Hematopoietic multipotent progenitor cell treated with erythropoietin and hydrocortisone succinate and interleukin-3 and kit ligand, for 15 days (in vitro differentiated cells): ENCODE results near the gene GJD3.

Experiments
- DNase-seq: peaks from one replicate; pipeline ENCODE4 v3.0.0-alpha.2; 2015; ENCODE audit warnings: low spot score

The GJD3 gene

DNA sequence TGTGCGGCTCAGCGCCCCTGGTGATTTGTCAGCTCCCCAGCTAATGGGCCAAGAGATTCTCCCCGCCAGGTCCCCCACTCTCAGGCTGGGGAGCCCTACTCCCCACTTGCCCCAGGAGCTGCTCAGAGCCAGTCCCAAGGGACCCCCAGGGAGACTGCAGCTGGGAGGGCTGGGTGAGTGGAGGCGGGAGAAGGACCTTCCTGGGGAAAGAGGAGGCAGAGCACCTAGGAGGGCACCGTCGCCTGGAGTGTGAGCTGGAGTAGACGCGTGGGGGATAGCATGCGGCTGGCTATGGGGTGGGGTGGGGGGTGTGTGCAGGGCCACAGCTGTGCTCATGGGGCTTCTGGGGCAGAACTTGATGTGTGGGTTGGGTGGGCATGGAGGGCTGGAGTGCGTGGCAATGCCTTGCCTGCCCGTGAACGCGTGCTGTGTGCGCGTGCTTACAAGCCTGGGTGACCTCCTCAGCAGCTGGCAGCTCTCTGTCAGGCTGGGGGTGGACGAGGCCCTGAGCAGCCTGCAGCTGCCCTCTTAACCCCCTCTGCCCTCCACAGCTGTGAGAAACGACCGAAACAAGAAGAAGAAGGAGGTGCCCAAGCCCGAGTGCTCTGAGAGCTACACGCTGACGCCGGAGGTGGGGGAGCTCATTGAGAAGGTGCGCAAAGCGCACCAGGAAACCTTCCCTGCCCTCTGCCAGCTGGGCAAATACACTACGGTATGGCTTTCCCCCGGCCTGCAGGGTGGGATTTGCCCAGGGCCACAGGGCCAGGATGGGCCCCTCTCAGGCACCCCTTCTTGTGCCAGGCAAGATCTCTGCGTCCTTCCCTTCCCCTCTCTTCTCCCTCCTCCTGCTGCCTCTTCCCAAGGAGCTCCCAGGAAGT lies 12.9 kb downstream of the GJD3 start:
- no peak for DNase-seq

DNA sequence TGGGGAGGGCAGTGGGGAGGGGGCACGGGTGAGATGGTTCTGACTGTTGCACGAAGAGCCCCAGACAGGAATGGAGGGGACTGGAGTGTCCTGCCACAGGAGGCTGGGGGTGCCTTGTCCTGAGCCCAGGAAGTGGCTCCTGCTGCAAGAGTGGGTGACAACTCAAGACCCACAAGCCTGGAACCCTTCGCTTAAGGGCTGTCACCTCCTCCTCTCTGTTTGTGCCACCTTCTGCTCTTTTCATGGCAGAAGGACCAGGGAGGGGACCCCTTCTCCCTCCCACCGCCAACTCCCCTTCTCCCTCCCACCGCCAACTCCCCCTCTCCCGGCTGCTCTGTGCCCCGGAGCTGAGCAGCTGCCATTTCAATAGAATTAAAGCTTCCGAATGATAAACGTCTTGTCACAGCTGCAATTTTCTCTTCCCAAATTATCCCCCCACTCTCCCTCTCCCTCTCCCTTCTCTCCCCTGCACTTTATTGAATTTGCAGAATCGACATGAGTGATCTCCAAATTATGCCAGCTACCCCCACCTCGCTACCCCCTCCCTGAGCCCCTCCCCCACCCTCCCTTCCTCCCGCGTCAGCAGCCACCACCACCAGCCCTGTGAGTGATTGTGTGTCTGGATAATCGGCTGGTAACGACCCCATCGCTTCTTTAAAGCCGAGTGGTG lies 13.7 kb downstream of the GJD3 start:
- DNase-seq = no peak

DNA sequence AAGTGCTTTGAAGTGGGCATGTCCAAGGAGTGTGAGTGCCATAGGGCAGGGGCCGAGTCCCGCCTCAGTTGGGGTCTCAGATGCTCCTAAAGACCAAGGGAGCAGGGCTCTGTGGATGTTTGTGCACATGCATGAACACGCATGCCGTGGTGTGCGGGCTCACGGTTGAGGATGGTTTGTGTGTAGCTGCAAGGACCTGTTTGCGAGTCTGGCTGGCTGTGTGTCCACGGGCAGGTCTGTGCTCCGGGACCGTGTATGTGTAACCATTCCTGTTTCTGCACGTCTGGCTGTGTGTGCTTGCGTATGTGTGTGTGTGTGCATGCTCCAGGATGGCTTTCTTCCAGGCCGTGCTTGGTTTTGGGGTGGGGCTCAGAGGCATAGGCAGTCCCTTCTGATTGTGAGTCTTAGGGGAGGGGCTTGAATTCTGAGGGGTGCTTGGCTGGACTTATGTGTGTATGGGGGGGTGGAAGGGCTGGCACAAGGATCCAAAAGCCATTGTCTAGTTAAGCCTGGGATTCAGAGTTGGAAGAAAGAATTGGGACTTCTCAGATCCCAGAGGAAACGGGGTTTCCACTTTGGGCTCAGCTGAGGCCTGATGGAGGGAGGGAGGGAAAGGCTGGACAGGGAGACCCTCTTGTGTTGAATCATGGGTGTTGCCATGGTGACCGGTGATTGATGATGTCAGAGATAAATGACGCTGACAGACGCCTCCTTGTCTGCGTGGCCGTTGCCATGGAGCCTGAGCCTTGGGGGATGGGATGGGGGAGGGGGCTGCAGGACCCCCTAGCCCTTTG lies 14.4 kb downstream of the GJD3 start:
- DNase-seq = no peak

DNA sequence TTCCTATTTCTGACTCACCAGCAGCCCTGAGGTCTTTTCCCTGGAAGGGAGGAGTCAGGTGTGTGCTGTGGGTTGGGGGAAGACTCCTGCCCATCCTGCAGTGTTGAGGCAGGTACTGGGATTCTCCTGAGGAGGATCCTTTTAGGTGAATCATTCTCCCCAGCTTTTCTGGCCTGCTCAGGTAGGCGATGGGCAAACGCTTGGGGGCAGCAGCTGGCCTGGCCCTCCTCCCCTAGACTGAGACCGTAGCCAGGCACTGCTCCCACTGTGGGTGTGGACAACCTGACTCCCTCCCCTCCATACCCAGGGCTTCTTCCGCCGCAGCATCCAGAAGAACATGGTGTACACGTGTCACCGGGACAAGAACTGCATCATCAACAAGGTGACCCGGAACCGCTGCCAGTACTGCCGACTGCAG lies 15.1 kb downstream of the GJD3 start:
- DNase-seq = no peak

DNA sequence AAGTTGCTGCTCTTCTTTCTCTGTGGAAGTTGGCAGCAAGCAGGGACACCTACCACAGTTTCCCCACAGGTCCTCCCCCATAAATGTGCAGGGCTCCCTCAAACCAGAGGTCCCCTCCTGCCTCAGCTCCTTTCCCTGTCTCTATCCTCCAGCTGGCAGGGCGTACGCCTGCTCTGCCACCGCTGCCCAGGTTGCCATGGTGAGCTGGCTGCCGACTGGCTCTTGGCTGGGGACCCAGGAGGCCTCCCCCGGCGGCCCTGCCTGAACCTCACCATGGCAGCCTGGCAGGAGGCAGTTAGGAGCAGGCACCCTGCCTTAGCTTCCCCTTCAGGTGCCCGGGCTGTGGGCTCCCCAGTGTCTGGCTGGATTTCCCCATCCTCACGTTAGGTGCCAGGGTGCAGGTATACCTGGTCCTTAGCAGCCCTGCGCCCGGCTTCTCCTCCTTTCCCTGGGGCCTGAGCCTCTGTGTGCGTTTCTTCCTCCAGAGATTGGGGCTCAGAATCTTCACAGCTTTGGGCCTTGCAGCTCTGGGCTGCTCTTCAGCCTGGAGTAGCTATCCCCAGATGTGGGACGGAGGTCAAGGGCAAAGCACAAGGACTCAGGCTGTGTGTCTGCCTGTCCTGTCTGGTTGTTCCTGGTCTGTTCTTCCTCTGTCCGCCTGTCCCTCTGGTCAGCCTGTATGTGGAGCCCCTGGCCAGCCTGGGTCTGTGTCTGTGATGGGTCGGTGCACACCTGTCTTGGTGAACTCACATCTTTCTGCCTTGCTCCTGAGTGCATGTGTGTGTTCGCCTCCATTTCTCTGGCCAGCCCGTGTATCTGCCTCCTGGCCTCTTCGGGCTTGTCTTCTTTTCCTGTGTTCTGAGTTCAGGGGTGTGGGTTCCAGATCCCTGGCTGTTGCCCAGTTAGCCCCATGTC lies 15.7 kb downstream of the GJD3 start:
- DNase-seq = peak; percentile 72

DNA sequence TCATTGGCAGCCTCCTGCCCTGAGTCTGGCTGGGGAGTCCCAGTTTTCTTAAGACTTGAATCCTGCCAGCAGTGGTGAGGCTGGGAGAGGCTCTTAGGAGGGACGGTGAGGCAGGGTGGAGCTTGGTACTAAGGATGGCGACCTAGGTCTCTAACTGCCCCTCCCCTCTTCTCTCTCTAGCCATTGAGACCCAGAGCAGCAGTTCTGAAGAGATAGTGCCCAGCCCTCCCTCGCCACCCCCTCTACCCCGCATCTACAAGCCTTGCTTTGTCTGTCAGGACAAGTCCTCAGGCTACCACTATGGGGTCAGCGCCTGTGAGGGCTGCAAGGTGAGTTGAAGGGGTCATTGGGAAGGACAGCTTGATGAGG lies 16.4 kb downstream of the GJD3 start:
- DNase-seq = no peak

DNA sequence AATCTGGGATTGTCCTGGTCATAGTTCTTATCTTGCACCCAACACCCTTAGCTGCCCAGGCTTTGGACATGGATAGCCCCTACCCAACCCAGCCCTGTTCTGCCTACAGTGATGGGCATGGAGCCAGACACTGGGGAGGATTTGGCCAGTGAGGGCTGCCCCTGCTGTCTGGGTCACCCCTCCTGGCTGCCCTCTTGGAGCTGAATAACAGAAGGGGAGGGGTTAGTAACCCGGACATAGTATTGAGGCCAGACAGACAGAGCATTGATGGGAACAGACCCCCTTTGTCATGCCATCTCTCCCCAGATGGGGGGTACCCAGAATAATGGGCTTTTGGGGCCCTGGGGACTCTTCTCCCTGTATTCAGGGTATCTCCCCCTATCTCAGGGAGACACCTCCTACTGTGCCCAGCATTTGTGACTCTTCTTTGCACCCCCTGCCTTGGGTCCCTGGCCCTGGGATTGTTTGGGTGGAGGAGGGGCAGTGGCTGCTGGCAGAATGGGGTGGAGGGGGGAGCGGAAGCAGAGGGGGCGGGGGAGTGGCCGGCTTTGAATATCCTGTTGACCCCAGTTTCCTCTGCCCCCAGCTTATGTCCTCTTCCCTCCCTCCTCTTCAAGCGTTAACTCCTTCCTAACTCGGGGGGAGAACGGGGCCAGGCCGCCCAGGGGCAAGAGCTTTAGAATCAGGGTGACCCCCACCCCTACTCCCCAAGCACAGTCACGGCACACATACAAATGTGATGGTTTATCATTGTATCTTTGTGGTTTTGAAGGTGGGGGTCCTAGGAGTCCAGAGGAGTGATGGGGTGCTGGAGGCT lies 17.0 kb downstream of the GJD3 start:
- DNase-seq = no peak

DNA sequence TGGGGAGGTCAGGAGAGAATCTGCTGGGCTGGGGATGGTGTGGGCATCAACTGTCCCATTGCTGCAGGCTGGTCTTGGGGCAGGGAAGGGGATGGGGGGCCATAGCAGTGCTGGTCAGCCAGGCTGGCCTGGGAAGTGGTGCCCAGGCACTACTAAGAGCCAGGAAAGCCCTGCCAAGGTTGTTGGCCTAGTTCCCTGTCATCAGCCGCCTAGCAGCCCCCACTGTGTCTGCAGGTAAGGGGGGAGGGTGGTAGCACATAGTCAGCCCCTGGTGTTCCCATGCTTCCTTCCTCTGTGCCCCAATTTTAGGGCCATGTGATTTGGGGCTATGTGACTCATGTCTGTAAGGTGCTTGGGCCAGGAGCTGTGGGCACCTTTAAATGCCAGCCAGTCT lies 17.8 kb downstream of the GJD3 start:
- no peak for DNase-seq

DNA sequence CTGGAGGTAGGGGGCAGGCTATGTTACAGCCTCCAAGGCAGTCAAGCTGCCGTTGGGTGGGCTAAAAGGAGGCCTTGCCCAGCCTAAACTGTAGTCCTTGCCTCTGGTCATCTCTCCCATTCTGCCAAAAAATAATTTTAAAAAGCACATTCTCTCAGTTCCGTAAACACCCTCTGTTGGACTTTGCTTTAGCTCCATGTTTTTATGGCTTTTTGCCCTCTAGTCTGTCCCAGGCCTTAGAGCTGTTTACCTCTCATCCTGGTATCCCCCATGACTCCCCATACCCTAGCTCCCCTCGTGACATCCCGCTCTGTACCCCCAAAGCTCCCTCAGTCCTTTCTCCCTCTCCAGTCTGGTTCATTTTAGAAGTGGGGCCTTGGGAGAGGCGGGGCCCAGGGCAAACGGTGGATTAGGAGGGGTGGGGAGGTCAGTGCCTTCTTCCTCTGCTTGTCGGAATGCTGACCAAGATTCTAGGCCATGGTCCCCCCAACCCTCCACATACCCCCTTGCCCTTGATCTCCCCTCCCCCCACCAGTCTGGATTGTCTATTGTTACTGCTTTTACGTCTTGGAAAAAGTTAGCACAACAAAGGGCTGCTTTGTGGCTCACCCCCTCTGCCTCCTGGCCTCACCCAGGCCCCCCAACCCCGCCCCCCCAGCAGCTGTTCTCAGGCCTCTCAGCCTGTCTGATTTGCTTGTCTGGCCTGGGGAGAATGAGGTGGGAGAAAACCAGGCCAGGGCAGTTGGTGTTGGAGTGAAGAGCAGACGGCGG lies 18.4 kb downstream of the GJD3 start:
- no peak for DNase-seq

DNA sequence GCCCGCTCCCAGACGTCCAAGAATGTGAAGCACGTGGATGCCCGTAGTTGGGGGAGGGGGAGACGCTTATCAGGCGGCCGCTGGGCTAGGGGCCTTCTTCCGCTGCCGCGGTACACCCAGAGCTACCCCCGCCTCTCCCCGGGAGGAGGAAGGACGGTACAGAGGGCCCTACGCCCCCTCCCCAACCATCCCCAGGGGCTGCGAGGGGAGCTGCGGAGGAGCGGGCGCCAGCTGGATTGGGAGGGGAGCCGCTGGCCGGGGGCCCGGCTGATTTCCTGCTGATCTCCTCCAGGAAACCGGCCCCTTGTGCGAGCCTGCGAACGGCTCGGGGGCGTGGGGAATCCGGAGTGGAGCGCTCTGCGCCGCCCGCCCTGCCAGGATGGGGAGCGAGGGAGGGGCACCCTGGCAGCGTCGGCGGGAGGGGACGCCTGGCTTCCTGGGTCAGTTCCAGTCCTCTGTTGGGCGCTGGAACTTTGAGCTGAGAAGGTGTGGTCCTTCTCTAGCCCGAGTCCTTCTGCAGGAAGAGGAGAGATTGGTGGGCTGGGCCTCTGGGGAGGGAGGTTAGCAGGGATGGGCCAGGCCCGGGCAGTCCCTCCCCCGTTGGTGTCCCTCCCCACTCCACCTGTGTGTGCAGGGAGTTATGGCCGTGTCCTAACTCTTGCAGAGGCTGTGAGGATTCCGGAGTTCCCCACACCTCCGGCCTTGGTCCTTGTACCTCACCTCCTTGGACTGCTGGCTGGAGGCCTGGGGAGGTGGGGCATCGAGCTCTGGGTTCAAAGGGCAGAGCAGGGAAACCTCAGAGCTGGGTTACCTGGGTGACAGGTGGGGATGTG lies 19.2 kb downstream of the GJD3 start:
- DNase-seq = no peak

DNA sequence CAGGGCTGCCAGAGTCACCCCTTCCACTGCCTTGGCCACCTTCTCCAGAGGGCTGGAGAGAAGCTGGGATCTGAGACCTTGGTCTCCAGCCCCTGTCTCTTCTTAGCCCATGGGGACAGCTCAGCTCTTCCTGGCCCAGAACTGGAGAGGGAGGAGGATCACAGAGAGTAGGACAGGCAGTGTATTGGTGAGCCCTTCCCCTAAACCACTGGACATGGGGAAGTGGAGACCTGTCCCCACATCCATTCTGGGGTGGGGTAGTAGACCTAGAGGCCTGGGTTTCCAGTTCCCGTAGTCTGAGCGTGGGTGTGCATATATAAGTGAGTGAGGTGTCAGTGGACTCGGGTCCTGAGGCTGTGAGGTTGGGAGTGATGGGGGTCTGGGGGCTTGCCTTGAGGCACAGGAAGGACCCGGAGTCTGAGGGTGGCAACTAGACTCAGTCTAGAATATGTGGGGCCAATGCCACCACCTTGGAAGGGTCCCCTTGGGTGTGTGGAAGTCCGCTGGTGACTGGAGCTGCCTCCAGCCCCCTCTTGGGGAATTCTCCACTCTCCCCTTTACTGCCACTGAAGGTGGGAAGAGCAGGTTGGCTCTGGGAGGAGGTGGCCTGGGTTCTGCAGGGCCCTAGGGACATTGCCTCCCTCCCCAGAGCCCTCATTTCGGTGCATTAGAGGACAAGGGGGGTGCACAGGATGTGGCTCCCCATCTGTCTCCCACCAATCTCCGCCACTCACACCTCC lies 19.9 kb downstream of the GJD3 start:
- DNase-seq = no peak

DNA sequence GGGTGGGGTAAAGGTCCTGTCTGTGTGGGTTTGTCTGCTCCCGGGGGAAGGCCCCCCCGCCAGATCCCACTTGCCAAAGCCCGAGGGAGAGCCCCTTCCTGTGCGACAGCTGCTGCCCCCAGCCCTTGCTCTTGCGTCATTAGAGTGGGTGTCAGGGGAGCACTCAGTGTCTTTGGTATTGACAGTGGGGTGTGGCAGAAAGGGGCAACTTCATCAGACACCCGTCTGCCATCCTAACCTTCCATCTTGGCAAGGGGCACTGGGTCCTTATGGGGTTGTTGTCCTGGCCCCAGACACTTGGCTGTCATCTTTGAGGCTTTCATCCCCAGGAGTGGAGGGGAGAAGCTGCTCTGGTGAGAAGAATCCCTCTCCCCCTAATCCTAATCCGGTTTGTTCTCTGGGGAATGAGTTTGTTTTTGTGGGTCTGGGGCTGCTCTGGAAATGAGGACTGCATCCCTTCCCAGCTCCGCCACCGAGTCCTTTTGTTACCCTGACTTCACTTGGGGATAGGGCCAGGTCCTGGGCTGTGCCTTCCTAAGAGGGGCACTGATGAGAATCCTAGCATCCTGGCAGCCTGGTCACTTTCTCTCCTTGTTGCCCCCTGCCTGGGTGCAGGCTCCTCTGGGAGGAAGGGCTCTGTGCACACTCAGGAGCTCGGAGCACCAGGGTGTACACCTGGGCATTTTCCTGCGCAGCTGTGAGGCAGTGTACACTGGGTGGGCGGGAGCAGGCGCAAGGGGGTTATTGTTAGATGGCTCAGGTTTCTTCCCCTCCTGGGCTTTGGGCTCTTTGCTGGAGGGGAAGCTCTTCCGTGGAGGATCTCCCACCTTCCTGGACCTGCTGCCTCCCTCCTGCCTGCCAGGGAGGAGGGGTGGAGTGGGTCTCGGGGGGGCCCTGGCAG lies 21.1 kb downstream of the GJD3 start:
- no peak for DNase-seq

DNA sequence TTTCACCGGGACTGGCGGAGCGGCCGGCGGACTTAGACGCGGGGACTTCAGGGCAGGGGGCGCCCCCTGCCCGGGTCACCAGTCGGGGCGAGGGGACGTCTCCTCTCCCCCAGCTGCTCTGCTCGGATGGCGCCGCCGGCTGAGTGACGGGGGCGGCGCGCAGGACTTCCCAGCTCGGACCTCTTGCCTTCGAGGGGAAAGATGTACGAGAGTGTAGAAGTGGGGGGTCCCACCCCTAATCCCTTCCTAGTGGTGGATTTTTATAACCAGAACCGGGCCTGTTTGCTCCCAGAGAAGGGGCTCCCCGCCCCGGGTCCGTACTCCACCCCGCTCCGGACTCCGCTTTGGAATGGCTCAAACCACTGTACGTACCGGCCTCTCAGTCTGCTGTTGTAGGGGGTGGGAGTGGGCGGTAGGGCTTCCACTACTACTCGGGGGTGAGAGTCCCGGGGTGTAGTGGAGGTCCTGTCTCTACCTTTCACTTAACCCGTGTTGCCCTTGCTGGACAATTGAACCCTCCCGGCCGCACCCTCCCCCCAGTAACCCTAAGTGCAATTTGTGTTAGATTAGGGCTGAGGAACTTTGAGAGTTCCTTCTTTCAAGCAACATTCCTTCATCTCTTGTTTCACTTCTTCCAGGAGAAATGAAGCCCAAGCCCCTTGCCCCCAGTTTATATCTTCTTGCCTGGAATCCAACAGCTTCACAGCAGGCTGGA lies 21.9 kb downstream of the GJD3 start:
- no peak for DNase-seq

DNA sequence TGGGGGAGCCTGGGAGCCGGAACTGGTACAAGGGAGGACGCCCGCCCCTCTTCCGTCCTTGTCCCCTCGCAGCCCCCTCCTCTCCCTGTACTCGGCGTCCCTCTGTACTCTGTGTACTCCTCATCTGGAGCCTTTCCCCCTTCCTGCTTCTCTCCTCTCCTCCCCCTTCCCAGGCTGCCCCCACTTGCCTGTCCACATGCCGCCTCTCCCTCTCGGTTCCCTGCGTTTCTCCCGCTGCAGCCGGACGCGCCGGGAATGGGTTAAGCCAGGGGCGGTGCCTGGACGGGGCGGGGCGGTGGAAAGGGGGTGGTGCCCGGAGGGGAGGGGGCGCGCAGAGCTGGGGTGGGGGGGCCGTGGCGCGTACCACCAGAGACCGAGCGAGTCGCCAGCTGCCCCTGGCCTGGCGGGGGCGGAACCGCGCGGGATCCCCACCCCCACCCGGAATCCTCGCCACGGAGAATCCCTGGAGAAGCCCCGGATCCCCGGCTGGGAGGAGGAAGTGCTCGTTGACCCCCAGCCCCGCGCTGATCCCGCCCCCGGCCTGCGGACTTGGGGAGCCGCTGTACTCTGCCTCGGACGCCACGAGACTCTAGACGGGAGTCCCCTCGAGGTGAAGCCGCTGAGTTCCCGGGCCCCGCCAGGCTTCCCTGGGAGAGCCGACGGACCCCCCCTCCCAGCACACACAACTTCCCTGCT lies 22.6 kb downstream of the GJD3 start:
- no peak for DNase-seq

DNA sequence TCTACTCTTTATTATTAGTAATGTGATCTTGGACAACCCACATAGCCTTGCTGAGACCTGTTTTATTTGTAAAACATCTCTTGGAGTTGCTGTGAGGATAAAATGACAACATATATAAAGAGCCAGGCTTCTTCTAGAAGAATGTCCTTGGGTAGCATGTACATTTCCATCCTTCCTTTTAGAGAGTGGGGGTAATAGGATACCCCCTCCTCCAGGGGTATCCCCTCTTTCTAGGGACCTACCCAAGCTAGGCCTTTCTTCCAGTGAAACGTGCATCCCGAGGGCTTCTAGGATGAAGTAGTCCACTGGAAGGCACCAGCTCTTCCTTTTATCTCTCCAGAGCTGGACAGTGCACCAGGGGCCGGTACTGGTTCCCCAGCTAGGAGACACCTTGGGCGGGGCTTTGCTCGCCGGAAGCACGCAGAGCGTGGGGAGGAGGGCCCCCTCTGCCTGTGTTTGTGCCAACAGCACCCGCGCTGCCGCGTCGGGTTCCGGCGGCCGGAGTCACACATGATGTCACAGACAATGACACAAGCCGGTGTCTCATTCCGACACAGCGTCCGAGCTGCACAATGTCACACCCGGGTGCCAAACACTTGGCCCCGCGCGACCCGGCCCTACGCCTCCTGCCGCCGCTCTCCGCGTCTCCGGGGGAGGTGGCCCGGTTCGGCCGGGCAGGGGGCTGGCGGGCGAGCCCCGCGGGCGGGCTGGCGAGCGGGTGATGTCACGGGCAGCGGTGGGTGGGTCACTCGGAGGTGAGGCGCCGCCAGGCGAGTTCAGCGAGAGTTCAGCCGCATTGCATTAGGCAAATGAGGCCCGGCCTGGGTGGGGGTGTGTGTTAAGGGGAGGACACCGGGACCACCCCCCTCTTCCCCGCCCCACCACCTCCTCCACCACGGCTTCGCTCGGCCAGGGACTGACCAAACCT lies 23.4 kb downstream of the GJD3 start:
- peak; percentile 67 for DNase-seq
